Fibroblast of mammary gland (primary cell): Measurements from ENCODE around the gene PKN2.

Experiments
- DNase-seq: peaks from one replicate; pipeline ENCODE4 v3.0.0-alpha.2; 2010; ENCODE audit warnings: low read depth
- H3K4me3 ChIP-seq: 2 replicates; pipeline ENCODE4 v1.5.1; 2011; ENCODE audit warnings: low read depth, mild to moderate bottlenecking, low read length, moderate library complexity; ENCODE audit not compliant: control insufficient read depth
- TF ChIP-seq, protein P1 (sequence below): conservative IDR thresholded peaks from 2 replicates; pipeline ENCODE4 v1.5.1; 2011; ENCODE audit warnings: low read depth, low read length, inconsistent platforms; ENCODE audit not compliant: control insufficient read depth, insufficient read depth

PKN2 gene

DNA sequence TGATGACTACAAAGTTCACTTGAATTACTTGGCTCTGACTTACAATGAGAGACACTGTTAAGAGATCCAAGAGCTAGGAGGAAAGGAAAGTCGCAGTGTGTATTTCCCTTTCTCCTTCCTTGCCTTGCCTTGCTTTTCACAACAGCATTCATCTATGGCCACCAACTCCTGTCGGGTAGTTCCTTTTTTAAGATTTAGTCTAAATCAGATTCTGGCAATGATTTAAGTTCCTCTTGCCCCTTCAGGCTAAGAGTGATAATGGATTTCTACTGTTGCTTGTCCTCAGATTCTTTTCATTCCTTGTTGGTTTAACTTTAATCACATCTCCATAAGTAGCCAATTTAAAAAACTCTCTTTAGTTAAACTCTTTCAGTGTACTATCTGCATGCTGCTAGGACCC, 115.4 kb downstream of the PKN2 start:
- TF ChIP-seq, protein P1, sequence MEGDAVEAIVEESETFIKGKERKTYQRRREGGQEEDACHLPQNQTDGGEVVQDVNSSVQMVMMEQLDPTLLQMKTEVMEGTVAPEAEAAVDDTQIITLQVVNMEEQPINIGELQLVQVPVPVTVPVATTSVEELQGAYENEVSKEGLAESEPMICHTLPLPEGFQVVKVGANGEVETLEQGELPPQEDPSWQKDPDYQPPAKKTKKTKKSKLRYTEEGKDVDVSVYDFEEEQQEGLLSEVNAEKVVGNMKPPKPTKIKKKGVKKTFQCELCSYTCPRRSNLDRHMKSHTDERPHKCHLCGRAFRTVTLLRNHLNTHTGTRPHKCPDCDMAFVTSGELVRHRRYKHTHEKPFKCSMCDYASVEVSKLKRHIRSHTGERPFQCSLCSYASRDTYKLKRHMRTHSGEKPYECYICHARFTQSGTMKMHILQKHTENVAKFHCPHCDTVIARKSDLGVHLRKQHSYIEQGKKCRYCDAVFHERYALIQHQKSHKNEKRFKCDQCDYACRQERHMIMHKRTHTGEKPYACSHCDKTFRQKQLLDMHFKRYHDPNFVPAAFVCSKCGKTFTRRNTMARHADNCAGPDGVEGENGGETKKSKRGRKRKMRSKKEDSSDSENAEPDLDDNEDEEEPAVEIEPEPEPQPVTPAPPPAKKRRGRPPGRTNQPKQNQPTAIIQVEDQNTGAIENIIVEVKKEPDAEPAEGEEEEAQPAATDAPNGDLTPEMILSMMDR: no peak
- no peak overlapping the region for H3K4me3 ChIP-seq
- no peak for DNase-seq

DNA sequence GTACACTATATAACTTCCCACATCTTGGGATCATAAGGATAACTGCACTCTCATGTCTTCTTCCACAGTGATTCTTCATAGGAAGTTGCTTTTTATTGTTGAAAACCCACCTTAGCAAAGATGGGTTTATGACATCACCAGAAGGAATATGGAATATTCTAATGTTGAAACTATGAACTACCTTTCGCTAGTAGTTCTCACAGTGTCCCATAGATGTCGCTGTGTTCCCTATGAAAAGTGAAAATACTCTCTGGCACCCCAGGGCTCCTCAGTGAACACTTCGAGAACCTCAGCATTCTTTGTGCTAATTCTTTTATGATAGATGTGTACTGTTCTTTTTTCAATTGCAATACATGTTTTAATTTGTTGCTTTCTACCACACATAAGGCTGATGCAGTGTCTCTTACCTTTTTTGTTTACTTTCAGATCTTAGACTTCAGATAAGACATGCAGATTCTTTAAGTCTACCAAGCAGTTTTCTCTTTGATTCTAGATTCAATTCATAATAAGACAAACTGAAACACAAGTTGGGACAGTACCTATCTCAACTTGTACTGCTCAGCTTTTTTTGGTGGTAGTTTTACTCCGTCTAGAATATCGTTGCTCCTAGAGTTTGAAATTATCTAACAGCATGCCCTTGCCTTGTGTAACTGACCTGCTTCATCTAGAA, 116.4 kb downstream of the PKN2 start:
- TF ChIP-seq, protein P1: peak; percentile 74
- peak; percentile 59 for DNase-seq

DNA sequence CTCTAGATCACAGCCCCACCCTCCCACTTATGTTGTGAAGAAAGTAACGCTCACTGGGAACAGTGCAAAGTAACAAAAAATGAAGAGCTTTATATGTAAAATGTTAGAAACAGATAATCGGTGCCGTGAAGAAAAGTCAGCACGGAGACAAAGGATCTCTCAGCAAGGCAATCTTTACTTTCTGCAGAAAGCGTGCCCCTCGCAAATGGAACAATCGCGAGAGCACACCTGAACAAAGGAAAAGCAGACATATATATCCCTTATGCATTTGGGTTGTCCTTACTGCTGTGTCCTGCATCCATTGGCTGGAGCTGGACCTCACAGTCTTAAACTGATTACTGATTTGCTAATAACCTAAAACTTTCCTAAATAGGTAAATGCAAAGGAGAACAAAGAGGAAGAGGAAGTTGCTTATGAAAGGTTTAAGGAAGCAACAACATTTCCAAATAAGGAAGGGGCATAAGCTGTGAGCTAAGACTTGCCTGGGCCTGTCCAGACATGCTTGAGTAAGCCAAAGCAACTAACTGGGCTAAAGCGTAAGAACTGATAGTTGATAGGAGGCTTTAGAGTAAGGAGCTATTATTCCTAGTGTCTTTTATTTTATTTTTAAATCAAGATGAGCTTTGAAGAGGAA, 117.6 kb downstream of the PKN2 start:
- peak; percentile 59 for DNase-seq
- TF ChIP-seq, protein P1: no peak
- H3K4me3 ChIP-seq: no peak overlapping the region

More for the DNA sequence above, 116.4 kb downstream of the PKN2 start:
- H3K4me3 ChIP-seq: no peak overlapping the region

DNA sequence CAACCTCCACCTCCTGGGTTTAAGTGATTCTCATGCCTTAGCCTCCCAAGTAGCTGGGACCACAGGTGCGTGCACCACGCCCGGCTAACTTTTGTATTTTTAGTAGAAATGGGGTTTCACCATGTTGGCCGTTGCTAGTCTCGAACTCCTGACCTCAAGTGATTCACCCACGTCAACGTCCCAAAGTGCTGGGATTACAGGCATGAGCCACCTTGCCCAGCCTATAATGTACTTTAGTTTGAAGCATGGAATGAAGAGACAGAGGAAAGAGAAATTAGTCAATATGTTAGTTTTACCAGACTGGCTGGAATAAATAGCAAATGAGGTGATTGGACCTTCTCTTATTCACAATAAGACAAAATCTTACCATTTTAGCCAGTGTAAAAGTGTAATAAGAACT, 118.3 kb downstream of the PKN2 start:
- DNase-seq: peak; percentile 29
- H3K4me3 ChIP-seq: no peak overlapping the region
- TF ChIP-seq, protein P1: no peak

DNA sequence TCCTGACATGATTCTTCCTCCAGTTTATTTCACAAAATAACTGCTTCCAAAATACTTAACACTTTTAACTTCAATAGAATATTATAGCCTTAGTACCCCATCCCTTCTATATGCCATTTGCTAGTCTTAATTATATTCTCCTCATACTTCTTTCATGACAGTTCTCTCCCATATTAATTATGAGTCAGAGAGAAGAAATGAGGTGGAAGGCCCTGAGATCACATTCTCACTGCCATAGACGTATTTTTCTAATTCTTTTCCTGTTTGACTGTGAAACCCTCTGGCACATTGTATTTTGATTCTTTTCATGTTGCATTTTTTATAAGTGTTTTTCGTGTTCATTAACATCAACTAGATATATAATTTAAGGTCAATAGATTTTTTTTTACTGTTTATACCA, 118.9 kb downstream of the PKN2 start:
- peak; percentile 66 for DNase-seq
- TF ChIP-seq, protein P1: no peak
- no peak overlapping the region for H3K4me3 ChIP-seq

DNA sequence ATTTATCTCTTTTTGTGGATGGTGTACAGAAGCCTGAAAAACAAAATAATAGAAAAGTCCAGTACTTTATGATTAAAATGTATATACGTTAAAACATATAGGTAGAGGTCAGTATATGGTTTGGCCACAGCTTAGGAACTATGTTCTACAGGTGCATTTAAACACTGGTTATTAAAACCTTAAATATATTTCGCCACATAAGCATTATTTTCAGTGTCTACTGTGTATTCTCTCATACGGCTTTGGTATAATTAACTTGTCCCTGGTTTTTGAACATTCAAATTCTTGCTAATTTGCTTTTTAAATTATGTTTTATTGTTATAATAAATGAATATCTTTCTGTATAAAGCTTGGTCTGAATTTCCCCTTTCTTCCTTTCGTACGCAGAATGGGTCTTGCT, 119.4 kb downstream of the PKN2 start:
- DNase-seq: no peak
- H3K4me3 ChIP-seq: no peak overlapping the region
- TF ChIP-seq, protein P1: no peak

DNA sequence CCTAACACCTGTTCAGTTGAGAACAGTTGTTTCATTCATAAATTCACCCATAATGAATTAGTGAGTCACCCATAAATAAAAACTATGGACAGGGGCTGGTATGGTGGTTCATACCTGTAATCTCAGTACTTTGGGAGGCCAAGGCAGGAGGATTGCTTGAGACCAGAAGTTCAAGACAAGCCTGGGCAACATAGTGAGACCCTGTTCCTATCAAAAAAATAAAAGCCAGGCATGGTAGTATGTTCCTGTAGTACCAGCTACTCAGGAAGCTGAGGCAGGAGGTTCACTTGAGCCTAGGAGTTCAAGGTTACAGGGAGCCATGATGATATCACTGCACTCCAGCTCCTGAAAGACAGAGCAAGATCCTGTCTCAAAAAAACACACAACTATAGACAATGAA, 128.3 kb downstream of the PKN2 start:
- no peak overlapping the region for H3K4me3 ChIP-seq
- TF ChIP-seq, protein P1: no peak
- DNase-seq: no peak
